Left renal pelvis (tissue), 4 donors: ENCODE results near the gene FKBP2. TPM values are rescaled to one million over a fixed set of nuclear protein-coding genes. Genes with fewer than 3 reads are reported as not detected.

Source experiments
- DNase-seq, 4 donors: peaks; one replicate each; pipeline ENCODE4 v3.0.0-alpha.2; 2013; ENCODE audit warnings: low read depth in 4 of 4, low spot score in 3 of 4
- polyA plus RNA-seq, 4 donors: library from polyadenylated mRNA; unstranded; fragments of 120-200 nt; gene quantifications; one replicate each; pipeline ENCODE4 v1.2.1, GENCODE V29; 2013; ENCODE audit not compliant: insufficient read length in 4 of 4

FKBP2 gene
- polyA plus RNA-seq, 4 donors, result 61.0 to 99.2 (median 86.6) TPM

DNA sequence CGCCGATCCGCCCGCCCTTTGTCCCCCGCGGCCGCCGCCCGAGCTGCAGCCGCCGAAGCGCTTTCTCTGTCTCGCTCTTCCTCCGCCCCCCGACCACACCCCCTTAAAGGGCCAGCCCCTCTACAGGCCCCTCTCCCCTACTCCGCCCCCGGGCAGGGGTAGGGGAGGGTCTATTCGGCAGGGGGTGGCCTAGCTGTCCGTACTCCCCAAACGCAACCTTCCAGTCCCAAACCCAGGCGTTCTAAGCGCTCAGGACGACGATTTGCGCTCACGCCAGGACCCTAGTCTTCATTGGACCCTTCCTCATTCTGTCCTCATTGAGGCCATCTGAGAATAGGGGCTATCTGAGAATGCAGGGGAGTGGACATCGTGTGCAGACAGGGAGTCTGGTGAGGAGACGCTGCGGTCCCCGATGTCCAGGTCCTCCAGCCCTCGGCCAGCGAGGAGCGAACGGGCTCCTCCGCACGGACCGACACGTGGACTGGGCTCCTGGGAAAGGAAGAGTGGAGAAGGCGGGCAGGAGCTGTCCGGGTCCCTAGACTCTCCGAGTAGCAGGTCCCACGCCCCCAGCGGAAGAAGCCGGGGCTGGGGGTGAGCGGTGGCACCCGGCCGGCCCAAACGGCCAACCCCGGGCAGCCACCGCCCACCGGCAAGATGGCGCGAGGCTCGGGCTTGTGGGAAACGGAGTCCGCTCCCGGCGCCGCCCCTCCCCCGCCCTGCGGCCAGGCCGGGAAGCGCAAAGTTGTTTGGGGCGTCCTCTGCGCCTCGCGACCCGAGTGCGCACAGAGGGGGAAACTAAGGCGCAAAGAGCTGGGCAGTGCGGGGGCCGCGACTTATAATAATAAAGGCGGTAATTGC, 6.2 kb downstream of the FKBP2 start, which contains the start of gene PPP1R14B:
TSS of gene PPP1R14B (minus strand) at position 73 of the 858 bp plus-strand sequence. CDS start 270 bp downstream, outside the sequence.
- DNase-seq, result no peak

DNA sequence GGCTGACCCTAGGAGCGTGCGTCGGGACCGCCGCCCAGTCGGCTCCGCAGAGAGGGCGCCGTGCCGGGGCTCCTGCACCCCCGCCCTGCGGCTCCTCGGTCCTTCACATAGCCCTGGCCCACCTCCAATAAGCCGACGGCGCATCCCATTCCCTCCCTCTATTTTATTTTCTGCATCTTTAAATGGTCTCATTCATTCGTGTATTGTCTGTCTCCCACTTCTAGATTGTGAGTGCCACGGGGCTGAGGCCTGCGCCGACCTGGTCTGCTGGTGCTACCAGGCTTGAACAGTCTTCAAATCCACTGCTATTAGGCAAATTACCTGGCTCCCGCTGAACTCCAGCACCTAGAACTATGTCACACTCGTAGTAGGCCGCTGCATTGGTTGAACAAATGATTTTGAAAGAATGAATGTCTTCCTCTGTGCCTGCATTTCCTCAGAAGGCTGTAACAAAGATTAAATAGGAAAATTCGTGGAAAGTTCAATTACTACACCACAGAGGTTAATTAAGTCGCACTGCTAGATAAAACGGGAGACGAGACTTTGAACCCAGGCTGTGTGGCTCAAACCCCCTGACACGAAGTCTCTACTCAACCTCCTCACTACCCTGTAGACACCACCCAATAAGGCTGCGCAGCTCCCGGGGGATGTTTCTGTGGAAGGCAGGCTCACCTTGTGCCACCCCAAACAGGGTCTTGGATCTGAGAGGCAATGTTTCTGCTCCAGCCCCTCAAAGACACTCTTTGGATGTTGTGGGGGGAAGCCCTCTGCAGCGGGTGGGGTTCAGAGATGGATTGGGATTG, 7.0 kb downstream of the FKBP2 start:
- DNase-seq, result no peak

DNA sequence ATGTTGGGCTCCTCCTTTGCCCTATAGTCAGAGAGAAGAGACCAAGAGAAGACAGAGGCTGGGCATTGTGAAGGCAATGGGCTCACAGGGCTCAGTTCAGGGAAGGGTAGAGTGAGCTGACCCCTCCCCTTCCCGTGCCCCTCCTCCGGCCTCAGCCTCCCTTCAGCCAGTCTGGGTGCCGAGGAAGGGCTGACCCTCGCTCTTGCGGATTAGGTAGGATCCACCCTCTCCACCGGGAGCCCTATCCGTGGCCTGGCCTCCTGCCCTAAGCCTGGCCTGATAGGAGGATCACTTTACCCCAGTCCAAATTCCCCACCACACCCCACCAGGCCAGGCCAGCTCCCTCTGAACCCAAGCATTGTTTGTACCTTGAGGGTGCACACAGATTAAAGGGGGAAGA, 7.7 kb downstream of the FKBP2 start:
- no peak for DNase-seq

DNA sequence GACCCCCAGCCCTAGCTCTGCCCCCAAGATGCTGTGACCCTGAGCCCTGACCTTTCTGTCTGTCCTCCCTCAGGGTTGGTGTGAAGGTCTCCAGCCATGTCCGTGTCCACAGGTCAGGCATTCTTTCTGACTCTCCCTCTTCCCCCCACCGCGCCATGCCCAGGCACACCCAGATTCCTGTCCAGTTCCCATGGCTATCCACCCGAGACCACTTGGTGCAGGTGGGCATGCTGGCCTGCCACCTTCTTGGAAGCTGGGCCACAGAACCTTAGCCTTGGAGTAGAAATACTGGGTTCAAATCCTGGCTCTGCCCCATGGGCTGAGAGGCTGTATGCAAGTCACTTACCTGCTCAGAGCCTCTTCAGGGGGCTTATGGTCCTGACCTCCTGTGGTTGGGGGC, 8.1 kb downstream of the FKBP2 start:
- no peak for DNase-seq

DNA sequence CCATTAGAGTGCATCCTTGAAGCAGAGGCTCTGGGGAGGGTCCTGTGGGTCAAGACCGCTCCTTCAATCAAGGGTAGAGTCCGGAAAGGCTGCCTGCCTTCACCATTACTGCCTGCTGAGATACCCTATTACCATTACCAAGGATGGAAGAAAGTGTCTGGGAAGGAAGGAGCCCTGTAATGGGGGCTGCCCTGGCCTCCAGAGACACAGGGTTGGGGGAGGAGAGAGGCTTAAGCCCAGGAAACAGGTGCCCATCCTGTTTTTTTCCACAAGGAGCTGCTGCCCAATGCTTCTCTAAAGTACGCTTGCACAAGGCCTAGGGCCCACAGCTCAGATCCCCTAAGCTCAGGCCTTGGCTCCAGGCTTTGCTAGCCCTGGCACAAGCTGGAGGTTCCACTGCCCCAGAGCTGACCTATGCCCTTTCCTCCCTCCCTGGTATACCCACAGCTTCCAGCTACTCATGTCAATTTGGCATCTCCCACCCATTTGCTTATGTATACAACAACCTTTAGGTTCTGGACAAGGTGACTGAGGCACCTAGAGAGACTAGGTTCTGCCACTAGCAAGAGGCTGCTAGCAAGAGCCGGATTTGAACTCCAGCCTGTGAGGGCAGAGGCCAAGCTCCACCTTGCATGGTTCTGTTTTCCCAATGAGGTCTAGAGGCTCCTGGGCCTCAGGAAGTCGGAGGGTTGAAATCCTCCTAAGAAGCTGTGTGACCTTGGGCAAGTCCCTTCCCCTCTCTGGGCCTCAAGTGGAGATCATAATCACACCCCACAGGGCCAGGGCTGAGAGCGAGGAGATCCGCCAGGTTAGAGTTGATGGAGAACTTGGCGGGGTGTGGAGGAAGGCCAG, 8.9 kb downstream of the FKBP2 start:
- DNase-seq, result no peak

DNA sequence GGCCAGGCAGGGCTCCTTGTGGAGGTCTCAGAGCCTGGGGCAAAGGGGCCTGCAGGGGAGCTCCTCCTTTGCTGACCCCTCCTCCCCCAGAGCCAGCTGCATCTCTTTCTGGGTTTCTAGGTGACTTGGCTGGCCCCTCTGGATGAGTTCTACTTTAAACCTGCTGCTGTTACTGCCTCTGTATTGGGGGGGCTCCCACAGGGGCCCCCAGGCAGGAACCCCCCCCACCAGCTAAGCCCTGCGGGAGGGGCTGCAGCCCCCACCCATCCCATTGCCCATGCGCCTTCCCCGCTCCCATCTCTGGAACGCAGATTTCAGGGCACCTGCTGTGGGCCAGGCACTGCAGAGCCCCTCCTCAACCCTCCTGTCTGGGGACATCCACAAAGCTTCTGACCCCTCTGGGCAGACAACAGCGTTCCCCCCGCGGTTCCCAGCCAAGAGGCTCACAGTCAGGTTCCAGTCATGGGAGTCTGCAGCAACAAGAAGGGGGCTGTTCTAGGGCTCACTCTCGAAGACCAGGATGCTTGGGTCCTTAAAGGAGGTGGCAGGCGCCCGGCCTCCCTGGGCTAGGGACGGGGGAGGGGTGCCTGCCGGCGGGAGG, 9.6 kb downstream of the FKBP2 start:
- no peak for DNase-seq

DNA sequence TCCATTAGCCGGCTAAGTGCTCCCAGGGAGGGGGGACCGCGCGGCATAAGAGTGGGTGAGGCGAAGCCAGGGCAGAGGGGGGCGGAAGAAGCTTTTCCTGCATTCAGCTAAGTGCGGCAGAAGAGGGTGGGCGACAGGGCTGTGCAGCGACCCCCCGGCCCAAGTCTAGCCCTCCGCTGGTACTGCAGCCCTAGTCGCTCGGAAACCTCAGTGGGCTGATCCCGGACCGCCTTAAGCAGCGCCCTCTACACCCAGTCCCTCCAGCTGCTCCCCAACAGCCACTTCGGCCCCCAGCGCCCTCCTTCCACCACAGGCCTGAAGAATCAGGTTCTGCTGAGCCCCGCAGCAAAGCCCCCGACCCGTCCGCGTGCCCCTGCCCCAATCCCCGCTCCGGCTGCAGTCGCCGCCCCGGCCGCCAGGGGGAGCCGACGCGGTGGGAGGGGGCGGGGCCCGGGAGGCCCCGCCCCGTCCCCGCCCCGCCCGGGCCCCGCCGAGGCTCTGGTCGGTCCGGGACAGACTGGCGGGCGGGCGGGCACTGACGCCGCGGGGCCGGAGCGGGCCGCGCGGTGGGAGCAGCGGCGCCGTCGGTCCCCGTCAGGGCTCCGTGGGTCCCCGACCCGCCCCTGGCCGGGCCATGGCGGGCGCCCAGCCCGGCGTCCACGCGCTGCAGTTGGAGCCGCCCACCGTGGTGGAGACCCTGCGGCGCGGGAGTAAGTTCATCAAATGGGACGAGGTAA, 10.3 kb downstream of the FKBP2 start, which contains the start of gene PLCB3:
TSS of gene PLCB3 (plus strand) at position 515 of the 737 bp plus-strand sequence. CDS start at position 635, 120 bp downstream.
- DNase-seq, result no peak

DNA sequence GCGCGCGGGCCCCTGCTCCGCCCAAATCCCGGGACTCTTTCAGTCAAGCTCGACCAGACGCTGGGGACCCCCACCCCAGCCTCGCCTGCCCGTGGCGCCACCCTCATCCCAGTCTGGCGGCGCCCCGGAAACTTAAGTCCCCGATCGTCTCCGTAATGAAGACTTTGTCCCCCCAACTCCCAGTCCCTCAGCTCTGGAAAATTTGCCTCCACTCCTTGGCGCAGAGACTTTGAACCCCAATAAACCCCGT, 10.8 kb downstream of the FKBP2 start:
- DNase-seq, result no peak

DNA sequence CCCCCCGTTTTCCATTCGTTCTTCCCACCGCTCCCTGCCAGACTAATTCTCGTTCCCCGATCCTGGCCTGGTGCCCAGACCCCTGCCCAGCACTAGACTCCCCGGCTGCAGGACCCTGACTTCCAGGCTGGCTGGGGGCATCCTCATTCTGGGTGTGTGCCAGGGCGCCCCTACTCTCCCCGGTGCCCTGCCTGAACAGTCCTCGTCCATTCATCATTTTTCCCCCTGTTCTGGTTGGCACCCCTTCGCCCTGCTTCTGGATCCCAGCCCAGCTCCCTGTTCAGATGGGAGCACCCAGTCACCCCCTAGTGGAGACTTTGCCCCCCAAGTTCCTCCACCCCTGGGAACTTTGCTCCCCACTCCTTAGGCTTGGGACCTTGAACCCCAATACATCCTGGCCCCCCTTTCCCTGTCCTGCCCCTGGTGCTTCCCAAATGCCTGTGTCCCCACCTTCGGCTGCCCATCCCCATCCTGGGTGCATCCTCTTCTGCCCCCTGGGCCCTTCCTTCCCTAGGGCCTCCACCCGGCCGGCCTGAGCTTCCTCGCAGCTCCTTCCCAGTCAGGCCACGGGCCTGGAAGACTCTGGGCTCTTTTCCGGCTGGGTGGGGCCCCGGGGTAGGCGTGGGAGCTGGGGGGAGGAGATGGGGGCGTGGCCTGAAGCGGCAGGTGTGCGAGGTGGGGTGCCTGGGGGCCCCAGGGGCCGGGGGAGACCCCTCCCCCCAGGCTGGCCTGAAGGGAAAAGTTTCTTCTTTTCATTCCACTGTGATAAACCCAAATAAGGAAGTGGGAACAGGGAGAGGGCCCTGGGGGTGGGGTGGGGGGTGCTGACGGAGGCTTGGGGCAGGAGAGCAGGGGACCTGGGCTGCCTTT, 11.3 kb downstream of the FKBP2 start:
- no peak for DNase-seq

DNA sequence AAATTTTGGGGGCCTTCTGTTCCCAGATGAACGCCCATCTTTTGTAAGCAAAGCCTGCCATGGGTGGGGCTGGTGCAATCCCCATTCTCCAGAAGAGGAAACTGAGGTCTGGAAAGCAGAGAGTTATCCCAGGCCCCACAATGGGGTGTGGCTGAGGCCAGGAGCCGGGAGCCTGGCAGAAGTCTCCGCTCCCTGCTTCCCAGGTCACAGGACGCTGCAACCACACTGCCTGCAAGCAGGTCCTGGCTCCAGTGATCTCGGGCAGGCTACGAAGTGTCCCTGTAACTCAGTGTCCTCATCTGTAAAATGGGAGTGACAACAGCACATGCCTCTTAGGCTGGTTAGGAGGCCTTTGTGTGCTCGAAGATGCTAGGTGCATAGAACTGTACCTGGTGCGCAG, 12.1 kb downstream of the FKBP2 start:
- no peak for DNase-seq

DNA sequence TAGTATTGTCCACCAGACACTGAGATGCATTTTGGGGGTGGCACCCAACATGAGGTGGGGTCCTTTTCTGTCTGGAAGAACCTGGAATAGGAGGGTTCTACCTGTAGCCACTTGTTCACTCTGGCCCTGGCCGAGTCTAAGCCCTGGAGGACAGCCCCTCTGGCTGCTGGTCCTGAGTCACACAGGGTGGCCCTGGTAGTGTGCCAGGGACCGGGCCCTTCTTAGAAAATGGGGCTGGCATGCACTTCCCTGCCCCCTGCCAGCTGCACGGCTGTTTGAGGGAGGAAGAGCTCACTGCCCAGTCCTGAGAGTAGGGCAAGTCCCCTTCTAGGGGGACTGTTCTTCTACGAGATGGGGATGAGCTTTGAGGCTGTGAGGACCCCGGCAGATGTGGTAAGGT, 12.6 kb downstream of the FKBP2 start:
- DNase-seq, result no peak

DNA sequence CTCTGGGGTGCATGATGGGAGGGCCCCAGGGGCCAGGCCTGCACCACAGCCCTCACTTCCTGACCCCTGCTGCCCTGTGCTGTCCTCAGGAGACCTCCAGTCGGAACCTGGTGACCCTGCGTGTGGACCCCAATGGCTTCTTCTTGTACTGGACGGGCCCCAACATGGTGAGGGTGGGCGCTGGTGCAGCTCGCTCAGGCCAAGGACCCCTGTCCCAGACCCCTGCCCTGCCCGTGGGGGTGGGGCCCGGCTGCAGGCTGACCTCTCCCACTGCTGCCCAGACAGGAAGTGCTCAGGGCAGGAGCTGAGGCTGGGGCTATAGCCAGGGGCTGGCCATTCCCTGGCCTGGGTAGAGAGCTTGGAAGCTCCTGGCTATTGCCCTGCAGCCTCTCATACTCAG, 13.4 kb downstream of the FKBP2 start:
- no peak for DNase-seq

DNA sequence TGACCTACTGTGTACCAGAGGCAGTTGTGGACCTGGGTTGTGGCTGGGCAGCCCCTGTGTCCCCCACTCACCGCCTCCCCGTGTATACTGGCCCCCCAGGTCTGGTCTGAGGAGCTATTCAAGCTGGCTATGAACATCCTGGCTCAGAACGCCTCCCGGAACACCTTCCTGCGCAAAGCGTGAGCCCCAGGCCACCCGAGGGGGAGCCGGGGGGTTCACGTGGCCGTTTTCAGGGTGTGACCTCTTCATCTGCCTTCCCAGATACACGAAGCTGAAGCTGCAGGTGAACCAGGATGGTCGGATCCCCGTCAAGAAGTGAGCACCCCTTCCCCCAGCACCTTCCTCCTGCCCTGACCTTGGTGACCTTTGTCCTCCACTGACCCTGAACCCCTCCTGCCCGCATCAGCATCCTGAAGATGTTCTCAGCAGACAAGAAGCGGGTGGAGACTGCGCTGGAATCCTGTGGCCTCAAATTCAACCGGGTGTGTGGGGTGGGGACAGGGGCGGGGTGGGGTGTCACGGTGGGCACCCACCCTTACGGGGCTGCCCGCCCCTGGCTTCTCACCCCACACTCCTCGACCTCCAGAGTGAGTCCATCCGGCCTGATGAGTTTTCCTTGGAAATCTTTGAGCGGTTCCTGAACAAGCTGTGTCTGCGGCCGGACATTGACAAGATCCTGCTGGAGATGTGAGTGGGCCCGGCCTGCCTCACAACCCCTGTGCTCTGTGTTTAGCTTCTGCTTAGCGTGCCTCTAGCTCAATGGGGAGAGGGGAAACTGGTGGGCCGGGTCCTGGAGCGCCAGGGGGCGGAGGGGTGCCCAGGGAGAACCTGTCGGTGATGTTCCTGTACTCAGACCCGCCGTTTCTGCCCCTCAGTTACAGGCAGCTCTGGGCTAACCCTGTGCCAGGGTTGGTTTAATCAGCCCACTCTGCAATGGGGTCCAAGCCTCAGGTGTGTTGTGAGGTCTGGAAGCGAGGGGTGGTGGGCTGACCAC, 14.5 kb downstream of the FKBP2 start:
- no peak for DNase-seq

DNA sequence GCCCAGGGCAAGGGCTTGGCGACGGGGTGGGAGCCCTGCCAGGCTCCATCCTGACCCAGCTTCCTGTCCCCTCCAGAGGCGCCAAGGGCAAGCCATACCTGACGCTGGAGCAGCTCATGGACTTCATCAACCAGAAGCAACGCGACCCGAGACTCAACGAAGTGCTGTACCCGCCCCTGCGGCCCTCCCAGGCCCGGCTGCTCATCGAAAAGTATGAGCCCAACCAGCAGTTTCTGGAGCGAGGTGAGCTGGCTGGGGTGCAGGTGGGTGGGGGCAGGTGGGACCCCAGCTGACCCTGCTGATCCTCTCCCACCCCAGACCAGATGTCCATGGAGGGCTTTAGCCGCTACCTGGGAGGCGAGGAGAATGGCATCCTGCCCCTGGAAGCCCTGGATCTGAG, 15.4 kb downstream of the FKBP2 start:
- DNase-seq, result no peak

DNA sequence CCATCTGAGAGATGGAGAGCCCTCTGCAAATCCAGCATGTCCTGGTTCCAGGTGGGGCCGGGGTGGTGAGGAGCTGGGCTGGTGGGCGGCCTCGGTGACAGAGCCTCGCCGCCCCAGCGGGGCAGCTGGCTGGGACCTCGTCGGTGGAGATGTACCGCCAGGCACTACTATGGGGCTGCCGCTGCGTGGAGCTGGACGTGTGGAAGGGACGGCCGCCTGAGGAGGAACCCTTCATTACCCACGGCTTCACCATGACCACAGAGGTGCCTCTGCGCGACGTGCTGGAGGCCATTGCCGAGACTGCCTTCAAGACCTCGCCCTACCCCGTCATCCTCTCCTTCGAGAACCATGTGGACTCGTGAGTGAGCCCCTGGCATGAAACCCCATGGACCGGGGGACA, 17.5 kb downstream of the FKBP2 start:
- DNase-seq, result no peak

DNA sequence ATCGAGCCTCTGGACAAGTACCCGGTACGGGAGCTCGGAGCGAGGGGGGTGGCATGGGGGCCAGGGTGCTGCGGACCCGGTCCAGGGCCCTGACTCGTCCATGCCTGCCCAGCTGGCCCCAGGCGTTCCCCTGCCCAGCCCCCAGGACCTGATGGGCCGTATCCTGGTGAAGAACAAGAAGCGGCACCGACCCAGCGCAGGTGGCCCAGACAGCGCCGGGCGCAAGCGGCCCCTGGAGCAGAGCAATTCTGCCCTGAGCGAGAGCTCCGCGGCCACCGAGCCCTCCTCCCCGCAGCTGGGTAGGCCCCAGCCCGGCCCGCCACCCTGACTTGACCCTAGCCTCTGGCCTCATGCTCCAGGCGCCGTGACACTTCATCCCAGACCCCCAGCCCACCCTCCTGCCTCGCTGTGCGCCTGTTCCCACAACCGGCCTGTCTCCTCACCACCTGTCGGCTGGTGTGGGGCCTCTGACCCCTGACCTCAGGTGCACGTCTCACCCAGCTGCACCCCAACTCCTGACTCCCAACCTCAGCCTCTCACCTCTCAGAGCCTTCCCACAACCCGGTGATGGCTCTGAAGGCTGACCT, 18.1 kb downstream of the FKBP2 start:
- no peak for DNase-seq

DNA sequence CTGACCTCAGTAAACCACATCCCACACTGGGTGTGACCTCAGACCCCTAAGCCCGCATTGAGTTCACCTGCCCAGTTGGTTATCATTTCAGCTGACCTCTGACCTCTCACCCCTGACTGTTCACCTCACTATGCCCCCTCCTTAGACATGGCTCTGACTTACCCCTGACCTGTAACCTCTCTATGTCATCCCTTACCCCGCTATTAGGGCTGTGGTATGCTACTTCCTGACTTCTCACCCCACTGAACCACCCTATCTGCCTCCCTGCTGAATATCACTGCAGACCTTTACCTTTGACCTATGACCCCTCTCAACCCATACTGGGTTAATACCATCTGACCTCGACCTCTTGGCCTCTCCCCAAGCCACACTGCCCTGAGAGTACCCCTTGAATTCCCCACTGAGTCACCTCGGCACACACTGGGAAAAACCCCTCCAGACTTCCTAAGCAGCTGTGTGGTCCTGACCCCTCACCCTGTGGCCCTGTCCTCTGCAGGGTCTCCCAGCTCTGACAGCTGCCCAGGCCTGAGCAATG, 18.7 kb downstream of the FKBP2 start:
- no peak for DNase-seq
